HG02981 (cell line): Measurements from ENCODE around the gene CD300H.

ENCODE experiments used
- ATAC-seq: cut with Tn5 transposase; IDR thresholded peaks from one replicate; pipeline ENCODE4 v1.9.1; 2021; ENCODE audit warnings: mild to moderate bottlenecking, moderate library complexity; ENCODE audit not compliant: unreplicated experiment

CD300H gene

DNA sequence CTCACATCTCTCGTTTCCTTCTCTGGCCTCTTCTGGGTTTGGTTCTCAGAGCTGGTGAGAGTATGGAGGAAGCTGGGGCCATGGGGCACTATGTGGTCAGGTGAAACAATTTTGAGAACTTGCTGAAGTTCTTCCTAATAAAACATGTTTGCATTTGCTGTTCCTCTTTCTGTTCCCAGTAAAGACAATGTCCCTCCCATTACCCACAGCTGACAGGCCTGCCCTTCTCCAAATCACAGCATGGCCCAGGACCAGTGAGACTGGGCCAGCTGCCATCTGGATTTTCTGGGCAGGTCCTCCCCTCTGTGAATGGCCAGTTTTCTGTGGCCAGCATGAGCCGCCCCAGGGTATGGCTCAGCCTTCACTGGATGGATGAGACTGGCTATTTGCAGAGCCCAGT, at the start of gene CD300H:
Gene CD300H (minus strand): TSS at position 113 of the 400 bp plus-strand sequence.
- no peak for ATAC-seq

GRCh38 chr17:74616696-74617095, 49.4 kb upstream of the CD300H start:
- ATAC-seq = no peak

- no peak for ATAC-seq
These were observed 44.7 kb upstream of the CD300H start for GRCh38 chr17:74612046-74612445.

- ATAC-seq = no peak
These were observed 42.8 kb upstream of the CD300H start for GRCh38 chr17:74610108-74610507.

DNA sequence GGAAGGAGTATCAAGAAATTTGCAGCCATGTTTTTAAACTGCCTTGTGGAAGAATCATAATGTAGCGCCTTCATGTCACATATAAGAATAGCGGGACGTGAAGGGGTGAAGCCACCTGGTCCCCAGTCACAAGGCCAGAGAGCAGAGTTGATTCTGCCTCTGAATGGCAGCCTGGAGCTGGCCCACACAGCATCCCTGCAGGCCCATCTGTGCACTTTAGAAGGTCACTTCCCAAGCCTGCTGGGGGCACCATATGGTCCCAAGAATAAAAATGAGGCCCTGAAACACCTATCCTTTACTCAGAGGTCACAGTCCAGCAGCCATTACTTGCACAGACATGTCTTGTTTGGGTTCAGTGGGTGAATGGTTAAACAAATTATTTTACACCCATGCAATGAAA, 41.2 kb upstream of the CD300H start:
- no peak for ATAC-seq

GRCh38 chr17:74607221-74607620, 39.9 kb upstream of the CD300H start:
- no peak for ATAC-seq

- no peak for ATAC-seq
These were observed 38.7 kb upstream of the CD300H start for GRCh38 chr17:74606050-74606449.

GRCh38 chr17:74605361-74605760, 38.1 kb upstream of the CD300H start:
- no peak for ATAC-seq

GRCh38 chr17:74604761-74605160, 37.5 kb upstream of the CD300H start:
- ATAC-seq = no peak

GRCh38 chr17:74604200-74604599, 36.9 kb upstream of the CD300H start:
- no peak for ATAC-seq

GRCh38 chr17:74603746-74604145, 36.4 kb upstream of the CD300H start:
- no peak for ATAC-seq

GRCh38 chr17:74603037-74603635, 35.8 kb upstream of the CD300H start:
- no peak for ATAC-seq

- ATAC-seq = no peak
These were observed 34.7 kb upstream of the CD300H start for GRCh38 chr17:74601944-74602572.

DNA sequence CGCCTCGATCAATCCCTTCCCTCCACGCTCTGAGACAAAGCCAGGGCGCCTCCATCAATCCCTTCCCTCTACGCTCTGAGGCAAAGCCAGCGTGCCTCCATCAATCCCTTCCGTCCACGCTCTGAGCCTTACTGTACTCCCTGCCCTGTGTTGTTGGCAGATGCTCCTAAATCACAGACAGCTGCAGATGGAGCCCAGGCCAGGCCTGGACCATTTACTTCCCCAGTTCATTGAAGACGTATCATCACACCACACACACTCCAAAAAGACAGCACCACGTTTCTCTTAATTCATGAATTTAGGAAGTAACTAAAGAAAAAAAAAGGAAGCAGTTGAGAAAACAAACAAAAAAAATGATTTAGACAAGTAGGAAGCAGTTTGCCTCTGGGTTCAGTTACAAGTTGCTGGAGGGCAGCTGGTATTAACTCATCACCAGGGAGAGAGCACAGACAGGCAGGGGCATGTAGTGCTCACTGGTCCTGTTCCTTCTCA, 32.2 kb upstream of the CD300H start:
- no peak for ATAC-seq

GRCh38 chr17:74599023-74599399, 31.7 kb upstream of the CD300H start:
- no peak for ATAC-seq

- no peak for ATAC-seq
These were observed 31.2 kb upstream of the CD300H start for GRCh38 chr17:74598346-74599022.

DNA sequence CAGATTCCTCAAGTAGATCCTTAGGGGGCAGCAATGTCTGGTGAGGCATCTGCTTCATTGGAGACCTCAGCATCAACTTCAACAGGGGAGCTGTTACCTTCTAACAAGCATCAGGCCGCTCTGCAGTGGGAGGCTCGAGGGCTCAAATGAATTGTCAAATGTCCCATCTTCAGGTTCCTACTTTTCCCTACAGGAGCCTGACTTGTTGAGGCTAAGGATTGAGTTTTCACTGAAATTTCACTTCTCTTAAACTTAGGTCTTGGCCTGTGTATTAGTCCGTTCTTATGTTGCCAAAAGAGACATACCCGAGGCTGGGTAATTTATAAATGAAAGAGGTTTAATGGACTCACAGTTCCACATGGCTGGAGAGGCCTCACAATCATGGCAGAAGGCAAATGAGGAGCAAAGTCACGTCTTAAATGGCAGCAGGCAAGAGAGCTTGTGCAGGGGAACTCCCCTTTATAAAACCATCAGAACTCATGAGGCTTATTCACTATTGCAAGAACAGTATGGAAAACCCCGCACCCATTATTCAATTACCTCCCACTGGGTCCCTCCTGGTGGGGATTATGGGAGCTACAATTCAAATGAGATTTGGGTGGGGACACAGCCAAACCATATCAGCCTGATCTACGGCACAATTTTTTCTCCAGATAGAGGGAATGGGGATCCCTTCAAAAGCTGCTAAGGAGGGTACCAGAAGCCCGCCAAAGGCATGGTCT, 29.9 kb upstream of the CD300H start:
- no peak for ATAC-seq

- no peak for ATAC-seq
These were observed 27.9 kb upstream of the CD300H start for GRCh38 chr17:74595037-74595750.

DNA sequence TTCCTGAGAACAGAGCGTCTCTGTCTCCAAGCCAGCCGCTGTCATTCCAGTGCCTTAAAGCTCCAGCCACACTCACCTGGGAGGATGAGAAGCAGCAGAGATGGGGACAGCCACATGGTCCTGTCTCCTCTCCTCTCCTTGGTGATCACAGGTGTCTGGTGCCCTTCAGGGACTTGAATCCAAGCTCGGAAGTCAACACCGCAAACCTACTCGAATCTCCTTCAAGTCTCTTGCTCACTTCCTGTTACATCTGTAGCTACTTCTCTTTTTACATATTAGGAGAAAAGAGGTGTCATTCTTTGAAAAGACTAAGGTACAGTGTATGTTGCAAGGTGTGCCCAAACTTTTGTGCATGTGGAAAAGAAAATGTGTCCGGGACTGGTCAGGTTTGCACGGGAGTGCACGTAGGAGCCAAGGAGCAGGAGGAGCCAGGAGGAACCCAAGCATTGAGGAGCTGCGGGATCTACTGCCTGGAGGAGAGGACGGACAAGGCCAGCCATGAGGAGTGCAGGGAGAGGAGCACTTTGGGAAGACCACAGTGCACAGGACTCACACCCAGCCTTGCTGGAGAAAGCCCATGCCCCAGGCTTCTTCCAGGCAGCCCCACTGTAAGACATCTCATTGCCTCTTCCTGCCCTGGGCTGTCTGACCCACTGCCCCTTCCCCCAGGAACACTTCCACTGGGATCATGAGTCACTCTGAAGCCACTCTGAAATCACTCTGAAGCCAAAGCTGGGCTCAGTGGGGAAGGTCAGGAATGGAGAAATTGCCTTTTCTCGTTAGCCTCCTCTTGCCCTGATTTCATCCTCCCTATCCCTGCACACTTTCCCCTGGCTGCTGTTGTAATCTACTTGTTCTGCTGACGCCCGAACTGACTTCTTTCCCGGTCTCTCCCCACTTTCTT, 25.0 kb upstream of the CD300H start, which contains the start of gene CD300LD:
Gene CD300LD (minus strand): TSS at position 197 of the 904 bp plus-strand sequence. CDS start 81 bp downstream, at position 116.
- ATAC-seq = no peak

DNA sequence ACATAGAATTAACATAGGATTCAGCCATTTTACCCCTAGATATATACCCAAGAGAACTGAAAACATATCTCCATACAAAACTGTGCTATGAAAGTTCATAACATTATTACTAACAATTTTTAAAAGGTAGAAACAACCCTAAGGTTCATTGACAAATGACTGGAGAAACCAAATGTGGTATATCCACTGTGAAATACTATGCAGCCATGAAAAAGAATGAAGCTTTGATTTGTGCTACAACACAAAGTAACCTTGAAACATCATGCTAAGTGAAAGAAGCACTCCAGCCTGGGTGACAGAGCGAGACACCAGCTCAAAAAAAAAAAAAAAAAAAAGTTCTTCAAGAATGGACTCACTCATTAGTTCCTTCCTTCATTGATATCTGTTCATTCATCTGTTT, 24.2 kb upstream of the CD300H start:
- no peak for ATAC-seq
